ENCODE measurements around the gene PAIP2.

The PAIP2 gene

GRCh38 chr5:139403418-139403786 is 61.7 kb downstream of the PAIP2 start:
- H2AFZ ChIP-seq (ENCODE audit: low read length), result peak overlapping the region; percentile 84
- 0 out of 2 replicates have a peak, but pooled peaks cover 4% of the 10 kb centered on the region for H3F3A ChIP-seq (ENCODE audit: low read depth)

GRCh38 chr5:139403787-139404483 is 62.3 kb downstream of the PAIP2 start, which contains the start of gene SPATA24:
Gene SPATA24 (minus strand): TSS chr5:139404089. CDS start chr5:139404060, 29 bp downstream.
- TF ChIP-seq EZH2phosphoT487 (IDR thresholded peaks at IDR 0.05; ENCODE audit: borderline replicate concordance), result no peak
- TF ChIP-seq, protein P1, sequence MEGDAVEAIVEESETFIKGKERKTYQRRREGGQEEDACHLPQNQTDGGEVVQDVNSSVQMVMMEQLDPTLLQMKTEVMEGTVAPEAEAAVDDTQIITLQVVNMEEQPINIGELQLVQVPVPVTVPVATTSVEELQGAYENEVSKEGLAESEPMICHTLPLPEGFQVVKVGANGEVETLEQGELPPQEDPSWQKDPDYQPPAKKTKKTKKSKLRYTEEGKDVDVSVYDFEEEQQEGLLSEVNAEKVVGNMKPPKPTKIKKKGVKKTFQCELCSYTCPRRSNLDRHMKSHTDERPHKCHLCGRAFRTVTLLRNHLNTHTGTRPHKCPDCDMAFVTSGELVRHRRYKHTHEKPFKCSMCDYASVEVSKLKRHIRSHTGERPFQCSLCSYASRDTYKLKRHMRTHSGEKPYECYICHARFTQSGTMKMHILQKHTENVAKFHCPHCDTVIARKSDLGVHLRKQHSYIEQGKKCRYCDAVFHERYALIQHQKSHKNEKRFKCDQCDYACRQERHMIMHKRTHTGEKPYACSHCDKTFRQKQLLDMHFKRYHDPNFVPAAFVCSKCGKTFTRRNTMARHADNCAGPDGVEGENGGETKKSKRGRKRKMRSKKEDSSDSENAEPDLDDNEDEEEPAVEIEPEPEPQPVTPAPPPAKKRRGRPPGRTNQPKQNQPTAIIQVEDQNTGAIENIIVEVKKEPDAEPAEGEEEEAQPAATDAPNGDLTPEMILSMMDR (conservative IDR thresholded peaks at IDR 0.05; ENCODE audit: low read length), result no peak

More at GRCh38 chr5:139403418-139403786, 61.7 kb downstream of the PAIP2 start:
- TF ChIP-seq EZH2phosphoT487 (IDR thresholded peaks at IDR 0.05; ENCODE audit: borderline replicate concordance), result no peak
- TF ChIP-seq, protein P1 (conservative IDR thresholded peaks at IDR 0.05; ENCODE audit: low read length), result no peak
- H3K4me1 ChIP-seq (ENCODE audit: insufficient read depth, low read length, poor library complexity, severe bottlenecking), result peaks cover 19% of the 10 kb centered on the region
- H3K4me2 ChIP-seq (ENCODE audit: low read depth, low read length, poor library complexity, severe bottlenecking), result peak overlapping the region; percentile 86
- no peaks in the 10 kb centered on the region for H3K36me3 ChIP-seq (ENCODE audit: insufficient read depth, low read length)
- peak overlapping the region; percentile 76 for H3K4me3 ChIP-seq (ENCODE audit: low read length, poor library complexity, severe bottlenecking)
- peak overlapping the region; percentile 69 for H3K9ac ChIP-seq (ENCODE audit: low read depth, low read length, poor library complexity, severe bottlenecking)
- H4K20me1 ChIP-seq (ENCODE audit: insufficient read depth, low read length, poor library complexity, severe bottlenecking), result no peaks in the 10 kb centered on the region
- no peaks in the 10 kb centered on the region for H3K9me3 ChIP-seq (ENCODE audit: insufficient read depth, low read depth, low read length)
- H3K79me2 ChIP-seq (ENCODE audit: insufficient read depth, low read length), result no peaks in the 10 kb centered on the region
- no peaks in the 10 kb centered on the region for H3K9me2 ChIP-seq (replicated peaks; ENCODE audit: low read depth, low read length)
- no peaks in the 10 kb centered on the region for H3K27me3 ChIP-seq (ENCODE audit: insufficient read depth, low read length, poor library complexity, severe bottlenecking)

GRCh38 chr5:139404484-139404840 is 62.8 kb downstream of the PAIP2 start:
- H3K4me3 ChIP-seq (ENCODE audit: low read length, poor library complexity, severe bottlenecking), result peak overlapping the region; percentile 76
- no peaks in the 10 kb centered on the region for H3K36me3 ChIP-seq (ENCODE audit: insufficient read depth, low read length)
- no peaks in the 10 kb centered on the region for H3K9me2 ChIP-seq (replicated peaks; ENCODE audit: low read depth, low read length)
- H3K79me2 ChIP-seq (ENCODE audit: insufficient read depth, low read length), result no peaks in the 10 kb centered on the region
- peak overlapping the region; percentile 86 for H3K4me2 ChIP-seq (ENCODE audit: low read depth, low read length, poor library complexity, severe bottlenecking)
- no peaks in the 10 kb centered on the region for H3K27me3 ChIP-seq (ENCODE audit: insufficient read depth, low read length, poor library complexity, severe bottlenecking)
- 0 out of 2 replicates have a peak, but pooled peaks cover 4% of the 10 kb centered on the region for H3F3A ChIP-seq (ENCODE audit: low read depth)
- TF ChIP-seq EZH2phosphoT487 (IDR thresholded peaks at IDR 0.05; ENCODE audit: borderline replicate concordance), result no peak
- TF ChIP-seq, protein P1 (conservative IDR thresholded peaks at IDR 0.05; ENCODE audit: low read length), result peak; percentile 28; the same call in 1 of the 2 replicates
- H2AFZ ChIP-seq (ENCODE audit: low read length), result peak overlapping the region; percentile 89
- peaks cover 19% of the 10 kb centered on the region for H3K4me1 ChIP-seq (ENCODE audit: insufficient read depth, low read length, poor library complexity, severe bottlenecking)
- H3K9me3 ChIP-seq (ENCODE audit: insufficient read depth, low read depth, low read length), result no peaks in the 10 kb centered on the region
- H4K20me1 ChIP-seq (ENCODE audit: insufficient read depth, low read length, poor library complexity, severe bottlenecking), result no peaks in the 10 kb centered on the region
- H3K9ac ChIP-seq (ENCODE audit: low read depth, low read length, poor library complexity, severe bottlenecking), result peak overlapping the region; percentile 69

More at GRCh38 chr5:139403787-139404483, 62.3 kb downstream of the PAIP2 start, which contains the start of gene SPATA24:
- no peaks in the 10 kb centered on the region for H3K9me3 ChIP-seq (ENCODE audit: insufficient read depth, low read depth, low read length)
- H2AFZ ChIP-seq (ENCODE audit: low read length), result peak within 1 kb of the TSS; percentile 89
- H4K20me1 ChIP-seq (ENCODE audit: insufficient read depth, low read length, poor library complexity, severe bottlenecking), result no peaks in the 10 kb centered on the region
- peak within 1 kb of the TSS; percentile 69 for H3K9ac ChIP-seq (ENCODE audit: low read depth, low read length, poor library complexity, severe bottlenecking)
- peak within 1 kb of the TSS; percentile 76 for H3K4me3 ChIP-seq (ENCODE audit: low read length, poor library complexity, severe bottlenecking)
- no peaks in the 10 kb centered on the region for H3K27me3 ChIP-seq (ENCODE audit: insufficient read depth, low read length, poor library complexity, severe bottlenecking)
- H3K4me1 ChIP-seq (ENCODE audit: insufficient read depth, low read length, poor library complexity, severe bottlenecking), result peaks cover 19% of the 10 kb centered on the region
- H3K4me2 ChIP-seq (ENCODE audit: low read depth, low read length, poor library complexity, severe bottlenecking), result peak within 1 kb of the TSS; percentile 86
- no peaks in the 10 kb centered on the region for H3K9me2 ChIP-seq (replicated peaks; ENCODE audit: low read depth, low read length)
- H3K79me2 ChIP-seq (ENCODE audit: insufficient read depth, low read length), result no peaks in the 10 kb centered on the region
- 0 out of 2 replicates have a peak, but pooled peaks cover 4% of the 10 kb centered on the region for H3F3A ChIP-seq (ENCODE audit: low read depth)
- no peaks in the 10 kb centered on the region for H3K36me3 ChIP-seq (ENCODE audit: insufficient read depth, low read length)

Data from Loucy (cell line).